GM11168 (cell line): ENCODE measurements around the gene PNCK.
"Not testable (repeated sequence)": the region's sequence is repeated elsewhere in the genome, so short reads cannot be mapped to it uniquely, and the experiment has no call there.

Experiments used
- in situ Hi-C: fragments of 300-500 bp; cut with MboI; formaldehyde crosslinking; loops from one replicate; pipeline ENCODE4 v1.12.0; 2022; ENCODE audit warnings: low sequenced_read_pairs; ENCODE audit not compliant: unreplicated experiment

PNCK gene

DNA sequence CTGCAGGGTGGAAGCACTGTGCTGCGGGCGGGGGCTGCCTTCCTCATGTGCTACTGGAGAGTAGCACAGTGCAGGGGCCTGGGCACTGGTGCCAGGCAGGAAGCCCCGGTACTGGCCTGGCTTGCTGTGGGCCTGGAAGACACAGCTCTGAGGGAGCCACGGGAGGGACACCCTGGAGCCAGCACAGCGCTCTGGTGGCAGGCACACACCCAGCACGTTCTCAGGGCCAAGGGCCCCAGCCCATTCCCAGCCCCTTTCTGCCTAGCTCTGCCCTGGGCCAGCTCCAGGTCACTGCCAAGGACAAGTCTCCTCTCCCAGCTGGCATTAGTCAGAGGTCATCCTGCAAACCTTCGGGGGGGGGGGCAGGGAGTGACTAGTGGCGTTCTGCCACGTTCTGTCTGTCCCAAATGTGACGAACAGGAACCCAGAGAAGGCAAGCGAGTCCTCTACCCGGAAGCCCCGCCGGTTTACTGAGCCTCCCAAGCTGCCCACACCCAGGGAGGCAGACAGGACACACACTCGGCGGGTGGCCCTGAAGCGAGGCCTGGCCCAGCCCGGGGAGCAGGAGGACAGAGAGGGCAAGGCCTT is 26.3 kb upstream of the PNCK start:
- in situ Hi-C loops = not testable (repeated sequence)

GRCh38 chrX:153699210-153699783 is 25.7 kb upstream of the PNCK start:
- in situ Hi-C loops = not testable (repeated sequence)

DNA sequence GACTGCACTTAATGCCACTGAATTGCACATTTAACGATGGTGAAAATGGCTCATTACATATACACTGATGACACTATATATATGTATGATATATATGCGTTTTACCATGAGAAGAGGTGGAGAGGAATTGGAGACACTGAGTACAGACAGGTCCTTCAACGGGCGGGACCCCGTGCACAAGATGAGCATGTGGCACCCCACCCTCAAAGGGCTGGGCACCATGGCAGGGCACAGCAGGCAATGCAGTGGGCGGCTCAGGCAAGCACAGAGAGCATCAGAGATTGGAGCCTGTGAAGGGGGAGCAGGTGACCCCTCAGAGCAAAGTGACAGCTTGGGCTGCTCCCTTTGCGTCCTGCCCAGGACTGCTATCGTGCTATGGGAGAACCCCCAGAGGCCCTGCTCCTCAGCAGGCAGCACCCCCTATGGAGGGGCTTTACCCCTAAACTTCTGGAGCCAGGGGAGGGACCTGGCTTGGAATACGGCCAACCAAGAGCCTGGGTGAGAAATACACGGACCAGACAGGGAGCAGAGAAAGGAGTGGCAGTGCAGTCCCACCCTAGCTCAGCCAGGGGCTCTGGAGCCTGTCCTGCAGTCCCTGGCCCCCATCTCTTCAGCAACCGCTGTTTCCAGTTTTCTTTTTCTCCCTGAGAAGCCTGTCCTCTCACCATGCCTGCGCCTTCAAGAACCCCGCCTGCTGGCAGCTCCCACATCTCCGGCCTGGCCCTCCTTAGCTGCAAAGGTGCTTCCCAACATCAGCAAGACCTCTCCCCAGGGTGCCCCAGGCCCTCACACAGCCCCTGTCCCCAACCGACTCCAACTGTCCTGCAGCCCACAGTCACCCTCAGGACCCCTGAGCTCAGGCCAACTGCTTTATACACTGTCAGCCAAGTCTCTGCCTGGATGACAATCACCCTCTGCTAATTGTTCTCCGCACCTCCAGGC is 24.6 kb upstream of the PNCK start:
- in situ Hi-C loops = no loop called here

- in situ Hi-C loops = not testable (repeated sequence)
These were observed 23.5 kb upstream of the PNCK start for GRCh38 chrX:153696986-153697722.

DNA sequence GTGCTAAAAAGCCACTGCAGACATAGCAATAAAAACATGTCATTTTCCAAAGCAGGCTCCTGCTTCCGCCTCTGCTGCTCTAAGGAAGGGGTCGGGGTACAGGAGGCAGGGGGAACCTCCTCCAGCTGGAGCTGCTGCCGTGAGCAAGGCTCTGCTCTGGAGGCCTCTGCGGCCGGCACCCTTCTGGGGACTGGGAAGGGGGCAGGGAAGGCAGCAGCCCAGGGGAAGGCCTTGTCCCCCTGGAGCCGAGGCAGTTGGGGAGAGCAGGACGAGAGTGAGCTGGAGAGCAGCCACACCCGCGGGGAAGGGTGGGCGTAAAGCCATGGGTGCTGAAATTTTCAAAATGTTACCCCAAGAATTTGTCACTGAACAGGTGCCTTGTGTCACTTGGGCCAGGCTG is 22.9 kb upstream of the PNCK start:
- in situ Hi-C loops = not testable (repeated sequence)

GRCh38 chrX:153696100-153696499 is 22.5 kb upstream of the PNCK start:
- in situ Hi-C loops = no loop called here

DNA sequence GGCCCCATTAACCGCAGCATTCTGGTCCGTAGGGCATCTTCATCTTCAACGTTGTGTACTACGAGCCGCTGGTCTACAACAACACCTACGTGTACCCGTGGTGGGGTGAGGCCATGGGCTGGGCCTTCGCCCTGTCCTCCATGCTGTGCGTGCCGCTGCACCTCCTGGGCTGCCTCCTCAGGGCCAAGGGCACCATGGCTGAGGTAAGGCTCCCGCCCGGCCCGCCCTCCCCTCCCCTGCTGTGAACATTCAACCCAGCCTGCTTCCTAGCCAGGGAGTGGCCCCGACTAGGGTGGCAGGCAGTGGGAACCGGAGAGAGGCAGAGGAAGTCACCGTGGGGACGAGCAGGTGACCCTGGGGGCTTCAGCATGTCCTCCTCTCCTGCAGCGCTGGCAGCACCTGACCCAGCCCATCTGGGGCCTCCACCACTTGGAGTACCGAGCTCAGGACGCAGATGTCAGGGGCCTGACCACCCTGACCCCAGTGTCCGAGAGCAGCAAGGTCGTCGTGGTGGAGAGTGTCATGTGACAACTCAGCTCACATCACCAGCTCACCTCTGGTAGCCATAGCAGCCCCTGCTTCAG is 21.2 kb upstream of the PNCK start:
- in situ Hi-C loops = no loop called here

- in situ Hi-C loops = not testable (repeated sequence)
These were observed 20.6 kb upstream of the PNCK start for GRCh38 chrX:153694256-153694655.

GRCh38 chrX:153693216-153694086 is 19.8 kb upstream of the PNCK start:
- in situ Hi-C loops = no loop called here

GRCh38 chrX:153692611-153693156 is 19.1 kb upstream of the PNCK start:
- in situ Hi-C loops = no loop called here

DNA sequence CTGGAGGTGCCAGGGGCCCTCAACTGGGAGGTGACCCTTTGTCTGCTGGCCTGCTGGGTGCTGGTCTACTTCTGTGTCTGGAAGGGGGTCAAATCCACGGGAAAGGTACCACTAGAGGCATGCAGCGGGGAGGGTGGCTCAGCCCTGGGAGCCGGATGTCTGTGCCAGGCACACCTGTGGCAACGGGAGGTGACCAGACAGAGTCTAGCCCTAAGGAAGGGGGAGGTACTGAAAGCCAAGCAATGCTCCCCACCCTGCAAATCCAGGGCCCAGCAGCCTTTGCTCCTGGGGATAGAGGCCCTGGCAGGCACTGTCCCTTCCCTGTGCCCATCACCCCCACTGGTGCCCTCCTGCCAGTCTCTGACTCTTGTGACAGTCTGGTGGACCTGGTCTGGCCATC is 18.4 kb upstream of the PNCK start:
- in situ Hi-C loops = no loop called here

DNA sequence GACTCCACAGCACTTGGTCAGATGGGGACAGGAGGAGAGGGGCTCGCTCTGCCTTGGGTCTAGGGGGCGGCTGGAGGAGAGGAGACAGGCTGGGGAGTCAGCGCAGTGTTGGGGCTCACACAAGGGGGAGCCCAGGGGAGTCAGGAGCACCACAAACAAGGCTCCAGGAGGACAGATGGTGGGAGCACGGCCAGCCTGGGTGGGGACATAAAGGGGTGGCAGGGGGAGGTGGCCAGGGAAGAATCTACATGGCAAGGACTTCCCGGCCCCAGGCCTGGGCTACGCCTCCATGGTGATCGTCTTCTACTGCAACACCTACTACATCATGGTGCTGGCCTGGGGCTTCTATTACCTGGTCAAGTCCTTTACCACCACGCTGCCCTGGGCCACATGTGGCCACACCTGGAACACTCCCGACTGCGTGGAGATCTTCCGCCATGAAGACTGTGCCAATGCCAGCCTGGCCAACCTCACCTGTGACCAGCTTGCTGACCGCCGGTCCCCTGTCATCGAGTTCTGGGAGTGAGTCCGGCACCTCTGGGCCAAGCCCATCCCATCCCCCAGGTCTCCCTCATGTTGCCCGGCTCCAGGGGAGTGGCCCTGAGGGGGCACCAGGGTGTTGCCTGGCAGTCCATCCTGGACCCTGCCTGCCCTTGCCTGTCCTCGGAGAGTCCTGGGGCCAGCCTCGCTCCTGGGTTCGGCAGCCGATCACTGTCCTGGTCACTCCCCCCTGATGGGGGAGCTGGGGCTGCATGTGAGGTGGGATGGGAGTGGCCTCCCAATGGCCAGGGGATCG is 17.6 kb upstream of the PNCK start:
- in situ Hi-C loops = not testable (repeated sequence)

- in situ Hi-C loops = no loop called here
These were observed 16.9 kb upstream of the PNCK start for GRCh38 chrX:153690466-153690865.

DNA sequence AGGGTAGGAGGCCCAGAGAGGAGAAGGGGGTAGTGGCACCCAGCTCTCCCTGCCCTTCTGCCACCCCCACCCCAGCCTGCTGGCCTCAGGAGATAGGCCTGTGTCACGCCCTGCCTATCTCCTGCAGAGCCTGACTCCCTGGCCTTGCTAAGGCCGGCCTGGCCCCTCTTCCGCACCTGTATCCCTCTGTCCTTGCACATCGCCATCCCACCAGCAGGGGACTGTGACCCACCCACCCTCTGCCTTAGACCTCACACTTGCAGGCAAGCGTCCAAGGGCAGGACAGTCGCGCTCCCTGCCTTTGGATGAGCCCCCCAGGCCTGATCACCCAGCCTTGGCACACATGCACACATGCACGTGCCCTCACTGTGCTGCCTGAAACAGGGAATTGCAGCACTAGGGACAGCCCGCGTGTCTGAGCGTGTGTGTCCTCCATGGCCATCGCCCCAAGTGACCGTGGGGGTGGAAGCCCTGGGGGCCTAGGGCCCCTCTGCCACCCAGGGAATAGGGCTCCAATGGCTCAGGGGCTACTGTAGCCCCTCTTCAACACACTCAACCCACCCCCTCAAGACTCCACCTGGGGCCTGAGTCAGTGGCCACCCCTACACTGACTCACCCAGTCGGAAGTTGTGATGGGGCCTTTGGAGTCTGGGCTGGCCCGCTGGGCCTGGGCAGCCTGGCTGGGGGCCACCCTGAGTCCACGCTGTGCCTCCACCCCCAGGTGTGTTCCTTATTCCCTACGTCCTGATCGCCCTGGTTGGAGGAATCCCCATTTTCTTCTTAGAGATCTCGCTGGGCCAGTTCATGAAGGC is 16.2 kb upstream of the PNCK start:
- in situ Hi-C loops = no loop called here

- in situ Hi-C loops = no loop called here
These were observed 15.4 kb upstream of the PNCK start for GRCh38 chrX:153688911-153689590.

GRCh38 chrX:153688506-153688905 is 14.9 kb upstream of the PNCK start:
- in situ Hi-C loops = no loop called here

DNA sequence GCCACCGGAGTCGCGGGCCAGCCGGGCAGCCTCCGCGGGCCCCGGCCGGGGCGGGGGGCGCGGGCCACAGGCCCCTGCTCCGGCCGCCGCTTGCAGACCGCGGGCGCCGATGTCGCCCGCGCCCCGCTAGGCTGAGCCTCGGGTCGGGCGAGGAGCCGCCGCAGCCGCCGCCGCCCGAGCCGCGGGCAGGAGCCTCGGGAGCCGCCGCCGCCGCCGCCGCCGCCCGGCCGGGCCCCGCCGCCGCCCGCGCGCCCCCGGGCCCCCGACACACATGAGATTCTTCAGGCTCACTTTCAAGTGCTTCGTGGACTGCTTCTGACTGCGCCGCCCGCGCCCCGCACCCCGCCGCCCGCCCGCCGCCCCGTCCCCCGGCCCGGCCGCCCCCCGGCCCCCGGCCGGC is 14.5 kb upstream of the PNCK start:
- in situ Hi-C loops = no loop called here
